HEK293 (cell line): ENCODE results near the gene SUPV3L1.

Source experiments
- BCL11B ChIP-seq: fragments of 450-650 bp; formaldehyde crosslinking; IDR thresholded peaks from 2 replicates; pipeline ENCODE4 v1.5.1; 2016; ENCODE audit warnings: low read depth, missing biosample characterization, missing genetic modification characterization
- IKZF3 ChIP-seq: fragments of 450-650 bp; IDR thresholded peaks from 2 replicates; pipeline ENCODE4 v1.5.0; 2018; ENCODE audit warnings: missing biosample characterization, mild to moderate bottlenecking, missing genetic modification characterization, moderate library complexity
- PBX3 ChIP-seq: sonication (generic); formaldehyde crosslinking; IDR thresholded peaks from 2 replicates; pipeline ENCODE4 v1.8.1; 2022; ENCODE audit warnings: mild to moderate bottlenecking, moderate library complexity, missing genetic modification reagents
- PRDM1 ChIP-seq: fragments of 450-650 bp; formaldehyde crosslinking; IDR thresholded peaks from 2 replicates; pipeline ENCODE4; 2016; ENCODE audit warnings: missing biosample characterization, missing genetic modification characterization
- PRDM6 ChIP-seq: fragments of 450-650 bp; formaldehyde crosslinking; IDR thresholded peaks from 2 replicates; pipeline ENCODE4 v1.5.1; 2017; ENCODE audit warnings: missing biosample characterization, missing genetic modification characterization
- SETDB1 ChIP-seq: IDR thresholded peaks from one replicate; pipeline ENCODE4 v1.6.1; 2017; ENCODE audit warnings: mild to moderate bottlenecking, low read length, moderate library complexity, mixed read lengths; ENCODE audit not compliant: insufficient read length
- ZBTB17 ChIP-seq: fragments of 450-650 bp; formaldehyde crosslinking; IDR thresholded peaks from 2 replicates; pipeline ENCODE4 v1.5.1; 2016; ENCODE audit warnings: missing biosample characterization, missing genetic modification characterization
- ZBTB21 ChIP-seq: fragments of 450-650 bp; formaldehyde crosslinking; IDR thresholded peaks from 2 replicates; pipeline ENCODE4 v1.5.1; 2017; ENCODE audit warnings: missing biosample characterization, missing genetic modification characterization
- ZBTB8A ChIP-seq: fragments of 450-650 bp; formaldehyde crosslinking; IDR thresholded peaks from 2 replicates; pipeline ENCODE4 v1.5.1; 2016; ENCODE audit warnings: missing biosample characterization, missing genetic modification characterization
- ZFHX2 ChIP-seq: fragments of 450-650 bp; formaldehyde crosslinking; conservative IDR thresholded peaks from 2 replicates; pipeline ENCODE4 v1.5.1; 2016; ENCODE audit warnings: missing biosample characterization, missing genetic modification characterization
- ZFP69B ChIP-seq: fragments of 450-650 bp; formaldehyde crosslinking; IDR thresholded peaks from 2 replicates; pipeline ENCODE4 v1.5.1; 2016; ENCODE audit warnings: missing biosample characterization, missing genetic modification characterization
- ZNF112 ChIP-seq: fragments of 450-650 bp; formaldehyde crosslinking; IDR thresholded peaks from 2 replicates; pipeline ENCODE4 v1.5.0; 2017; ENCODE audit warnings: missing biosample characterization, missing genetic modification characterization
- ZNF16 ChIP-seq: fragments of 450-650 bp; formaldehyde crosslinking; IDR thresholded peaks from 2 replicates; pipeline ENCODE4 v1.5.1; 2016; ENCODE audit warnings: low read depth, missing biosample characterization, missing genetic modification characterization
- ZNF184 ChIP-seq: fragments of 450-650 bp; IDR thresholded peaks from 2 replicates; pipeline ENCODE4 v1.5.1; 2018; ENCODE audit warnings: missing biosample characterization, mild to moderate bottlenecking, missing genetic modification characterization
- ZNF266 ChIP-seq: fragments of 450-650 bp; formaldehyde crosslinking; IDR thresholded peaks from 2 replicates; pipeline ENCODE4 v1.5.1; 2016; ENCODE audit warnings: missing biosample characterization, missing genetic modification characterization, low read depth
- ZNF335 ChIP-seq: fragments of 450-650 bp; formaldehyde crosslinking; conservative IDR thresholded peaks from 2 replicates; pipeline ENCODE4 v1.5.1; 2016; ENCODE audit warnings: missing biosample characterization, missing genetic modification characterization
- ZNF366 ChIP-seq: fragments of 450-650 bp; formaldehyde crosslinking; conservative IDR thresholded peaks from 2 replicates; pipeline ENCODE4 v1.5.1; 2016; ENCODE audit warnings: missing biosample characterization, missing genetic modification characterization
- ZNF394 ChIP-seq: fragments of 450-650 bp; formaldehyde crosslinking; IDR thresholded peaks from 2 replicates; pipeline ENCODE4 v1.5.1; 2016; ENCODE audit warnings: missing biosample characterization, missing genetic modification characterization, mild to moderate bottlenecking, moderate library complexity, borderline replicate concordance
- ZNF404 ChIP-seq: fragments of 450-650 bp; formaldehyde crosslinking; IDR thresholded peaks from 2 replicates; pipeline ENCODE4 v1.5.1; 2017; ENCODE audit warnings: missing biosample characterization, missing genetic modification characterization
- ZNF416 ChIP-seq: fragments of 450-650 bp; formaldehyde crosslinking; IDR thresholded peaks from 2 replicates; pipeline ENCODE4 v1.5.1; 2016; ENCODE audit warnings: missing biosample characterization, missing genetic modification characterization
- ZNF558 ChIP-seq: fragments of 450-650 bp; formaldehyde crosslinking; IDR thresholded peaks from 2 replicates; pipeline ENCODE4 v1.5.1; 2016; ENCODE audit warnings: missing biosample characterization, missing genetic modification characterization
- ZNF580 ChIP-seq: fragments of 450-650 bp; formaldehyde crosslinking; IDR thresholded peaks from 2 replicates; pipeline ENCODE4 v1.5.1; 2016; ENCODE audit warnings: missing biosample characterization, missing genetic modification characterization
- ZNF626 ChIP-seq: fragments of 450-650 bp; sonication (Bioruptor Pico); formaldehyde crosslinking; IDR thresholded peaks from 2 replicates; pipeline ENCODE4 v1.5.1; 2018; ENCODE audit warnings: missing biosample characterization, missing genetic modification characterization, inconsistent platforms
- ZNF645 ChIP-seq: fragments of 450-650 bp; formaldehyde crosslinking; IDR thresholded peaks from 2 replicates; pipeline ENCODE4; 2016; ENCODE audit warnings: missing biosample characterization, missing genetic modification characterization
- ZNF654 ChIP-seq: fragments of 450-650 bp; formaldehyde crosslinking; IDR thresholded peaks from 2 replicates; pipeline ENCODE4 v1.5.1; 2016; ENCODE audit warnings: low read depth, missing biosample characterization, missing genetic modification characterization
- ZNF670 ChIP-seq: fragments of 450-650 bp; formaldehyde crosslinking; IDR thresholded peaks from 2 replicates; pipeline ENCODE4 v1.5.1; 2016; ENCODE audit warnings: missing biosample characterization, missing genetic modification characterization, low read depth
- ZNF768 ChIP-seq: fragments of 450-650 bp; formaldehyde crosslinking; IDR thresholded peaks from 2 replicates; pipeline ENCODE4 v1.5.1; 2018; ENCODE audit warnings: missing biosample characterization, mild to moderate bottlenecking, missing genetic modification characterization
- ZNF777 ChIP-seq: fragments of 450-650 bp; formaldehyde crosslinking; IDR thresholded peaks from 2 replicates; pipeline ENCODE4 v1.5.1; 2017; ENCODE audit warnings: missing biosample characterization, missing genetic modification characterization, borderline replicate concordance
- ZNF837 ChIP-seq: fragments of 450-650 bp; formaldehyde crosslinking; IDR thresholded peaks from 2 replicates; pipeline ENCODE4 v1.5.1; 2016; ENCODE audit warnings: missing biosample characterization, missing genetic modification characterization
- ZNF843 ChIP-seq: fragments of 450-650 bp; formaldehyde crosslinking; IDR thresholded peaks from 2 replicates; pipeline ENCODE4 v1.5.1; 2016; ENCODE audit warnings: missing biosample characterization, missing genetic modification characterization
- ZSCAN30 ChIP-seq: fragments of 450-650 bp; IDR thresholded peaks from 2 replicates; pipeline ENCODE4 v1.5.1; 2018; ENCODE audit warnings: missing biosample characterization, mild to moderate bottlenecking, missing genetic modification characterization, moderate library complexity
- ZXDB ChIP-seq: fragments of 450-650 bp; formaldehyde crosslinking; IDR thresholded peaks from 2 replicates; pipeline ENCODE4 v1.5.1; 2016; ENCODE audit warnings: missing biosample characterization, missing genetic modification characterization
- TF ChIP-seq, protein P1 (sequence below): fragments of 450-650 bp; formaldehyde crosslinking; conservative IDR thresholded peaks from 2 replicates; pipeline ENCODE4 v1.5.1; 2016; ENCODE audit warnings: low read depth, missing biosample characterization, missing genetic modification characterization

Gene SUPV3L1

DNA sequence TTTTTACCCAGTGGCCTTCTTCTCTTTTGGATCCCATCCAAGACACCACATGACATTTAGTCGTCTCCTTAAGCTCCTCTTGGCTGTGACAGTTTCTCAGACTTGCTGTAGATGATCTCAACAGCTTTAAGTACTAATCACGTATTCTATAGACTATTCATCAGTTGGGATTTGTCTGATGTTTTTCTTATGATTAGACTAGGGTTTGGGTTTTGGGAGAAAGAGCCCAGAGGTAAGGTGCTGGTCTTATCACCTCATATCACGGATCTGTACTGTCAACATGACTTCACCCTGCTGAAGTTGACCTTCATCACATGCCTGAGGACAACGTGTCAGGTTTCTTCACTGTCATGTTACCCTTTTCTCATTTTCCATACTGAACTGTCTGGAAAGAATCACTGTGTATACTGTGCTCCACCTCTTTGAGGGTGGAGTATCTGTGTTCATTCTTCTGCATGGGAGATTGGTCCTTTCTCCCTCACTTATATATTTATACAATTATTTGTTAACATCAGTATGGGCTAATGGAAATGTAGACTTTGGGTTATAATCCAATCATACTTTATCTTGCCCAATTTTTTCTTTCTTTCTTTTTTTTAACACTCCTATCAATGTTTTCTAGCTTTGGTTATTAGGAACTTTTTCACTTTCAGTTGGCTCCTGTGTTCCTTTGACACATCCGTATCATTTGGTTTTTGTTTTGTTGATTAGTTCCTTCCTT is 33.7 kb downstream of the SUPV3L1 start (continued):
- TF ChIP-seq ZXDB = peak; percentile 66
- TF ChIP-seq PBX3 (CRISPR knock-in tag) = no peak
- TF ChIP-seq ZNF777 (tag by site-specific recombination) = no peak
- peak; percentile 52; the same call in 1 of the 2 replicates for TF ChIP-seq ZNF184 (tag by site-specific recombination)
- TF ChIP-seq ZNF394 (tag by site-specific recombination) = peak; percentile 87
- peak; percentile 91 for TF ChIP-seq ZNF366 (tag by site-specific recombination)
- no peak for TF ChIP-seq ZNF112 (tag by site-specific recombination)
- no peak for TF ChIP-seq IKZF3 (tag by site-specific recombination)
- no peak for TF ChIP-seq ZNF416 (tag by site-specific recombination)
- no peak for TF ChIP-seq PRDM6 (tag by site-specific recombination)
- TF ChIP-seq, protein P1, sequence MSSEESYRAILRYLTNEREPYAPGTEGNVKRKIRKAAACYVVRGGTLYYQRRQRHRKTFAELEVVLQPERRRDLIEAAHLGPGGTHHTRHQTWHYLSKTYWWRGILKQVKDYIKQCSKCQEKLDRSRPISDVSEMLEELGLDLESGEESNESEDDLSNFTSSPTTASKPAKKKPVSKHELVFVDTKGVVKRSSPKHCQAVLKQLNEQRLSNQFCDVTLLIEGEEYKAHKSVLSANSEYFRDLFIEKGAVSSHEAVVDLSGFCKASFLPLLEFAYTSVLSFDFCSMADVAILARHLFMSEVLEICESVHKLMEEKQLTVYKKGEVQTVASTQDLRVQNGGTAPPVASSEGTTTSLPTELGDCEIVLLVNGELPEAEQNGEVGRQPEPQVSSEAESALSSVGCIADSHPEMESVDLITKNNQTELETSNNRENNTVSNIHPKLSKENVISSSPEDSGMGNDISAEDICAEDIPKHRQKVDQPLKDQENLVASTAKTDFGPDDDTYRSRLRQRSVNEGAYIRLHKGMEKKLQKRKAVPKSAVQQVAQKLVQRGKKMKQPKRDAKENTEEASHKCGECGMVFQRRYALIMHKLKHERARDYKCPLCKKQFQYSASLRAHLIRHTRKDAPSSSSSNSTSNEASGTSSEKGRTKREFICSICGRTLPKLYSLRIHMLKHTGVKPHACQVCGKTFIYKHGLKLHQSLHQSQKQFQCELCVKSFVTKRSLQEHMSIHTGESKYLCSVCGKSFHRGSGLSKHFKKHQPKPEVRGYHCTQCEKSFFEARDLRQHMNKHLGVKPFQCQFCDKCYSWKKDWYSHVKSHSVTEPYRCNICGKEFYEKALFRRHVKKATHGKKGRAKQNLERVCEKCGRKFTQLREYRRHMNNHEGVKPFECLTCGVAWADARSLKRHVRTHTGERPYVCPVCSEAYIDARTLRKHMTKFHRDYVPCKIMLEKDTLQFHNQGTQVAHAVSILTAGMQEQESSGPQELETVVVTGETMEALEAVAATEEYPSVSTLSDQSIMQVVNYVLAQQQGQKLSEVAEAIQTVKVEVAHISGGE (tag by site-specific recombination) = no peak
- no peak for TF ChIP-seq ZNF626
- peak; percentile 35; the same call in 1 of the 2 replicates for TF ChIP-seq ZNF335 (tag by site-specific recombination)
- no peak for TF ChIP-seq ZNF837 (tag by site-specific recombination)
- TF ChIP-seq ZBTB17 (tag by site-specific recombination) = peak; percentile 83
- no peak for TF ChIP-seq ZNF16 (tag by site-specific recombination)
- TF ChIP-seq ZNF843 (tag by site-specific recombination) = peak; percentile 73; the same call in 1 of the 2 replicates
- no peak for TF ChIP-seq ZBTB8A (tag by site-specific recombination)
- TF ChIP-seq ZNF580 = no peak
- TF ChIP-seq ZNF404 = no peak
- TF ChIP-seq ZNF558 (tag by site-specific recombination) = peak; percentile 12; the same call in 1 of the 2 replicates
- TF ChIP-seq SETDB1 = no peak
- TF ChIP-seq ZNF670 = no peak
- TF ChIP-seq PRDM1 = 0 out of 2 replicates have a peak, but pooled peaks have one; percentile 24
- no peak for TF ChIP-seq ZFP69B (tag by site-specific recombination)
- 0 out of 2 replicates have a peak, but pooled peaks have one; percentile 11 for TF ChIP-seq ZBTB21
- no peak for TF ChIP-seq ZNF645 (tag by site-specific recombination)
- TF ChIP-seq ZNF654 (tag by site-specific recombination) = no peak
- TF ChIP-seq ZNF266 (tag by site-specific recombination) = no peak
- no peak for TF ChIP-seq BCL11B (tag by site-specific recombination)
- TF ChIP-seq ZFHX2 (tag by site-specific recombination) = no peak
- TF ChIP-seq ZNF768 = no peak
- no peak for TF ChIP-seq ZSCAN30
